H1 (cell line): ENCODE measurements around the gene NUDC. TPM values are rescaled to one million over a fixed set of nuclear protein-coding genes. Genes with fewer than 3 reads are reported as not detected.

Experiments
- CTCF ChIA-PET: fragments of 300-600 bp; sonication (Branson Sonifier 250); formaldehyde crosslinking; loops from one replicate; lab custom pipeline; 2021; ENCODE audit not compliant: partially characterized antibody; lab: Charles Lee
- POLR2A ChIA-PET: fragments of 300-600 bp; sonication (Branson Sonifier 250); formaldehyde crosslinking; loops from one replicate; lab custom pipeline; 2021; ENCODE audit warnings: inconsistent platforms; ENCODE audit not compliant: partially characterized antibody; lab: Charles Lee
- DNase-seq, 2 experiments: peaks; one replicate each; pipeline versions ENCODE4 v3.0.0 to v3.0.0-alpha.2; 2010 to 2022; ENCODE audit warnings: low spot score in 2 of 2, low read depth in 1 of 2, mixed read lengths in 1 of 2
- FAIRE-seq: peaks from 2 replicates; lab custom pipeline; 2011; peaks lifted over from hg19 to GRCh38; lab: Jason Lieb, UNC
- H2AFZ ChIP-seq: 2 replicates; pipeline ENCODE4 v1.8.1; 2012; ENCODE audit warnings: low read length, inconsistent platforms
- H2AK5ac ChIP-seq: 2 replicates; pipeline ENCODE4 v1.6.1; 2013; ENCODE audit warnings: low read depth, low read length
- H2BK120ac ChIP-seq: replicated peaks from 2 replicates; pipeline ENCODE3; 2013; ENCODE audit warnings: low read depth, low read length, inconsistent platforms
- H2BK12ac ChIP-seq: 2 replicates; pipeline ENCODE4 v1.6.1; 2013; ENCODE audit warnings: low read depth, low read length
- H2BK15ac ChIP-seq: 2 replicates; pipeline ENCODE4 v1.6.1; 2013; ENCODE audit warnings: low read length
- H2BK20ac ChIP-seq: 2 replicates; pipeline ENCODE4 v1.6.1; 2013; ENCODE audit warnings: low read length
- H2BK5ac ChIP-seq: 2 replicates; pipeline ENCODE4 v1.6.1; 2013; ENCODE audit warnings: low read depth, low read length
- H3K14ac ChIP-seq: 2 replicates; pipeline ENCODE4 v1.6.1; 2013; ENCODE audit warnings: inconsistent platforms; ENCODE audit not compliant: insufficient read length
- H3K18ac ChIP-seq: 2 replicates; pipeline ENCODE4 v1.6.1; 2013; ENCODE audit warnings: low read length; ENCODE audit errors: extremely low read depth
- H3K23ac ChIP-seq: 2 replicates; pipeline ENCODE4 v1.6.1; 2013; ENCODE audit warnings: inconsistent platforms; ENCODE audit not compliant: insufficient read length
- H3K23me2 ChIP-seq: 2 replicates; pipeline ENCODE4 v1.6.1; 2013; ENCODE audit warnings: low read depth, low read length
- H3K27ac ChIP-seq: 2 replicates; pipeline ENCODE4 v1.6.1; 2011; ENCODE audit warnings: low read depth, low read length, inconsistent platforms
- H3K27me3 ChIP-seq, 4 experiments: replicated peaks in 1 of 4; 1 replicate in 1 of 4; 2 replicates in 3 of 4; pipeline versions ENCODE4 v1.6.1 to v1.8.1; 2011 to 2013; ENCODE audit warnings: low read length in 3 of 4, mild to moderate bottlenecking in 3 of 4, inconsistent platforms in 2 of 4, mixed read lengths in 2 of 4, moderate library complexity in 1 of 4; ENCODE audit not compliant: control insufficient read depth in 3 of 4, insufficient read depth in 3 of 4; ENCODE audit errors: extremely low read depth in 1 of 4
- H3K36me3 ChIP-seq, 4 experiments: 2 replicates each; pipeline versions ENCODE4 v1.6.1 to v1.8.1; 2011 to 2013; ENCODE audit warnings: mild to moderate bottlenecking in 4 of 4, low read length in 3 of 4, moderate library complexity in 2 of 4, control low read depth in 1 of 4, inconsistent platforms in 1 of 4; ENCODE audit not compliant: insufficient read depth in 4 of 4, control insufficient read depth in 2 of 4
- H3K4ac ChIP-seq: replicated peaks from 2 replicates; pipeline ENCODE3; 2013; ENCODE audit warnings: low read length, low read depth, mixed read lengths, inconsistent platforms; ENCODE audit not compliant: insufficient read length
- H3K4me1 ChIP-seq, 4 experiments: replicated peaks in 1 of 4; 1 replicate in 1 of 4; 2 replicates in 3 of 4; pipeline versions ENCODE4 v1.6.1 to v1.8.1; 2011 to 2013; ENCODE audit warnings: low read length in 3 of 4, inconsistent platforms in 2 of 4, mixed read lengths in 1 of 4; ENCODE audit not compliant: insufficient read depth in 4 of 4, control insufficient read depth in 3 of 4
- H3K4me2 ChIP-seq, 2 experiments: 2 replicates each; pipeline versions ENCODE4 v1.6.1 to v1.8.1; 2011 to 2013; ENCODE audit warnings: low read depth in 2 of 2, low read length in 2 of 2, control low read depth in 1 of 2, inconsistent platforms in 1 of 2, mild to moderate bottlenecking in 1 of 2; ENCODE audit not compliant: insufficient read depth in 1 of 2
- H3K4me3 ChIP-seq, 4 experiments: fragments of 200-600, 300-600 bp in 1 of 4; sonication (generic), shearing (Covaris generic), sonication (Bioruptor Twin) in 1 of 4; 2 replicates each; pipeline versions ENCODE4 v1.5.1 to v1.8.1; 2011 to 2016; ENCODE audit warnings: low read length in 4 of 4, low read depth in 3 of 4, control low read depth in 2 of 4, inconsistent platforms in 2 of 4, mild to moderate bottlenecking in 2 of 4, mixed read lengths in 1 of 4, moderate library complexity in 1 of 4; ENCODE audit not compliant: insufficient read depth in 2 of 4; ENCODE audit errors: extremely low read depth in 1 of 4
- H3K56ac ChIP-seq: replicated peaks from 2 replicates; pipeline ENCODE3; 2013; ENCODE audit warnings: low read depth, mild to moderate bottlenecking, mixed read lengths, low read length, inconsistent platforms; ENCODE audit not compliant: insufficient read length
- H3K79me1 ChIP-seq: 2 replicates; pipeline ENCODE4 v1.6.1; 2013; ENCODE audit warnings: low read depth, low read length, control low read depth
- H3K79me2 ChIP-seq, 2 experiments: 2 replicates each; pipeline versions ENCODE4 v1.6.1 to v1.8.1; 2012 to 2013; ENCODE audit warnings: low read length in 2 of 2, mild to moderate bottlenecking in 2 of 2, inconsistent platforms in 1 of 2; ENCODE audit not compliant: insufficient read depth in 2 of 2, control insufficient read depth in 1 of 2
- H3K9ac ChIP-seq, 4 experiments: replicated peaks in 1 of 4; 1 replicate in 1 of 4; 2 replicates in 3 of 4; pipeline versions ENCODE4 v1.6.1 to v1.8.1; 2011 to 2013; ENCODE audit warnings: low read depth in 3 of 4, low read length in 3 of 4, control low read depth in 2 of 4, mild to moderate bottlenecking in 2 of 4, moderate library complexity in 2 of 4, inconsistent platforms in 1 of 4; ENCODE audit errors: extremely low read depth in 1 of 4
- H3K9me3 ChIP-seq, 2 experiments: 2 replicates each; pipeline versions ENCODE4 v1.6.1 to v1.8.1; 2012 to 2013; ENCODE audit warnings: mild to moderate bottlenecking in 2 of 2, moderate library complexity in 2 of 2, control low read depth in 1 of 2, inconsistent platforms in 1 of 2, low read depth in 1 of 2, low read length in 1 of 2, mixed read lengths in 1 of 2; ENCODE audit not compliant: insufficient read depth in 2 of 2
- H4K20me1 ChIP-seq, 2 experiments: replicated peaks in 1 of 2; 2 replicates each; pipeline versions ENCODE3 to v1.8.1; 2011 to 2013; ENCODE audit warnings: inconsistent platforms in 2 of 2, low read length in 2 of 2, mild to moderate bottlenecking in 1 of 2; ENCODE audit not compliant: insufficient read depth in 2 of 2, control insufficient read depth in 1 of 2
- H4K5ac ChIP-seq: 2 replicates; pipeline ENCODE4 v1.6.1; 2013; ENCODE audit warnings: low read length, low read depth, mixed read lengths, inconsistent platforms; ENCODE audit not compliant: insufficient read length
- H4K8ac ChIP-seq: 2 replicates; pipeline ENCODE4 v1.8.0; 2013; ENCODE audit warnings: mild to moderate bottlenecking, moderate library complexity, low read length, inconsistent platforms; ENCODE audit not compliant: insufficient read depth; ENCODE audit errors: extremely low read depth
- H4K91ac ChIP-seq: replicated peaks from 2 replicates; pipeline ENCODE3; 2013; ENCODE audit warnings: low read length, mixed read lengths, inconsistent platforms; ENCODE audit not compliant: insufficient read length
- RFX5 ChIP-seq: IDR thresholded peaks from 2 replicates; pipeline ENCODE4 v1.6.1; 2011; ENCODE audit warnings: low read depth, low read length, improper control_type of control experiment, borderline replicate concordance
- YY1 ChIP-seq: IDR thresholded peaks from 2 replicates; pipeline ENCODE4 v1.6.1; 2011; ENCODE audit warnings: low read depth, mild to moderate bottlenecking, low read length
- WGBS, 2 experiments: shearing (Covaris generic) in 1 of 2; methylation state at CpG; one replicate each; pipeline versions ENCODE4 v1.1.6 to v1.1.7; 2013 to 2015; ENCODE audit warnings: low lambda C conversion rate in 2 of 2, mixed read lengths in 2 of 2, inconsistent platforms in 1 of 2, low coverage in 1 of 2, missing lambda C conversion rate in 1 of 2; ENCODE audit not compliant: insufficient replicate concordance in 2 of 2, insufficient coverage in 1 of 2, insufficient read length in 1 of 2; ENCODE audit errors: extremely low coverage in 1 of 2, missing lambda C conversion rate in 1 of 2; 5-methylcytosine and 5-hydroxymethylcytosine counted together
- polyA plus RNA-seq, 7 experiments: library from polyadenylated mRNA; depleted of rRNA in 3 of 7; stranded (reverse) in 5 of 7; unstranded in 2 of 7; fragments of >200 nt in 5 of 7; fragments of 200-250 nt in 2 of 7; gene quantifications; 1 replicate in 5 of 7; 2 replicates in 1 of 7; 4 replicates in 1 of 7; pipeline versions ENCODE4 v1.2.1 to v1.2.3, GENCODE V29; 2011 to 2013; ENCODE audit warnings: missing spikeins in 2 of 7, mixed read lengths in 2 of 7
- total RNA-seq: library from RNA; stranded (reverse); fragmentation: NEBNext Ultra II Directional; extraction: Animal tissue kit (Norgen Biotek cat#: 25700); gene quantifications from 2 replicates; pipeline ENCODE4 v1.2.1, GENCODE V29; 2021

NUDC gene
- total and polyA plus RNA-seq, 2 of the 8 experiments (the other 6 are each of a cell fraction or from before 2014, with no cell fraction given), result 43.2 to 131 TPM

DNA sequence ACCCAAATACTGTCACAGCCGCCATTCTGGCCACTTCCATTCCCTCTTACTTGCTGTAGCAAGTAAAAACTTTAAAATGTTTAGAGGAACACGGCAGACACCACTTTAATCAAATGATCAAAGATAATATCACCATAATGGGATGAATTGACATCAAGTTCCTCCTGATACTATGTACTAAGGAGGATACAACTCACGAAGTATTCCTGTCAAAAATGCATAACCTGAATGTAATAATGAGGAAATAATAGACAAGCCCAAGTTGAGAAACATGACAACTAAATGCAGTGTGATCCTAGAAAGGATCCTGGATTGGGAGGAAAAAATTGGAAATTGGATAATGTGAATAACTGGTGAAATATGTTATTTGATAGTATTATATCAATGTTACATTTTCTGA lies 34.8 kb downstream of the NUDC start:
- WGBS, 2 experiments, result 83% methylated on average over 3 of the region's 3 CpGs; no CpG with 5 or more reads in 1 of the 2 experiments
- H3K9ac ChIP-seq, result no peak overlapping the region
- H3K4ac ChIP-seq, result no peak overlapping the region
- H2BK20ac ChIP-seq, result no peak overlapping the region
- H3K4me2 ChIP-seq, result no peak overlapping the region
- H4K20me1 ChIP-seq, result peaks cover 2 to 3% of the 10 kb centered on the region in 2 experiments
- ChIA-PET POLR2A (interaction anchor here (0.6 to 0.9 kb wide), 2 partner anchors 61 to 962 kb away, joined by 3 read pairs; no protein-coding TSS in a partner anchor), CTCF (interaction anchor here (2.1 kb wide), 1 partner anchor 88 kb away, joined by 7 read pairs; no protein-coding TSS in a partner anchor)
- H3K23me2 ChIP-seq, result peaks cover 9% of the 10 kb centered on the region
- H3K79me2 ChIP-seq, result peaks cover 0 to 9% of the 10 kb centered on the region in 2 experiments; a peak in 2 of 4 replicates
- no peak overlapping the region for H3K14ac ChIP-seq
- H2BK120ac ChIP-seq, result no peak overlapping the region
- H3K18ac ChIP-seq, result no peak overlapping the region
- no peak overlapping the region for H4K5ac ChIP-seq
- H2BK5ac ChIP-seq, result no peak overlapping the region
- peaks cover 0 to 4% (median 0%) of the 10 kb centered on the region in 4 experiments; a peak in 3 of 8 replicates for H3K36me3 ChIP-seq
- no peak for FAIRE-seq
- no peak overlapping the region for H4K91ac ChIP-seq
- H2BK12ac ChIP-seq, result no peak overlapping the region
- no peak overlapping the region for H3K27ac ChIP-seq
- H3K27me3 ChIP-seq, result no peaks in the 10 kb centered on the region
- H4K8ac ChIP-seq, result no peak overlapping the region
- no peak overlapping the region for H3K23ac ChIP-seq
- H3K56ac ChIP-seq, result no peak overlapping the region
- 0 out of 2 replicates have a peak, but pooled peaks cover 2% of the 10 kb centered on the region for H3K79me1 ChIP-seq
- H2AFZ ChIP-seq, result no peak overlapping the region
- DNase-seq, result no peak
- H3K9me3 ChIP-seq, result no peaks in the 10 kb centered on the region
- H2AK5ac ChIP-seq, result no peak overlapping the region
- H3K4me1 ChIP-seq, result peaks cover 0 to 3% (median 0%) of the 10 kb centered on the region in 4 experiments; a peak in 3 of 7 replicates
- H2BK15ac ChIP-seq, result no peak overlapping the region
- H3K4me3 ChIP-seq, result no peak overlapping the region
- no peak for TF ChIP-seq RFX5
- no peak for TF ChIP-seq YY1
